Gastrocnemius medialis (tissue), 4 donors: Measurements from ENCODE around the gene SERPINA9.

Experiments
- POLR2A ChIP-seq, 2 donors: fragments of 450-650 bp; IDR thresholded peaks; one replicate each; pipeline ENCODE4 v1.6.1; 2017; ENCODE audit warnings: antibody characterized with exemption in 2 of 2, mild to moderate bottlenecking in 2 of 2, moderate library complexity in 2 of 2
- TF ChIP-seq, protein P1 (sequence below), 5 experiments: fragments of 450-650 bp in 3 of 5; fragments of 200-600 bp in 2 of 5; sonication (generic) in 2 of 5; IDR thresholded peaks in 4 of 5; conservative IDR thresholded peaks in 1 of 5; 1 replicate in 4 of 5; 2 replicates in 1 of 5; pipeline ENCODE4 v1.5.1; 2016 to 2019; ENCODE audit warnings: antibody characterized with exemption in 5 of 5, mild to moderate bottlenecking in 3 of 5, moderate library complexity in 3 of 5

DNA sequence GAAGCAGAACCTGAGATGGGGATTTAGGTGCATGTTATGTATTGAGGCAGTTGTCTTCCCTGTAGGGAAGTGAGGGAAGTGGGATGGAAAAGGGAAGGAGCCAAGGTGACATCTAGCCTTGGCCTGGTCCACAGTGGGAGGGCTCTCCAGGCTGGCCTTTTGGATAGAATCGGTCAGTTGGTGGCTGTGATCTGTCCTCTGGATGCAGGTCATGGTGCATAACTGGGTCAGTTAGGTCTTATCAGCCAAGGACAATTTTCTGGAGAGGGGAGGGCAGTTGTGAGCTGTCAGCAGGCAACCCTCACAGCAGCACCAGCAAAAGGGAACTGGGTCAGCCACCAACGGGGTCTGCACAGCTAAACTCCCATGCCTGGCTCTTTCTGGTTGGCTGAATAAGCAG is 23.7 kb upstream of the SERPINA9 start:
- TF ChIP-seq, protein P1, sequence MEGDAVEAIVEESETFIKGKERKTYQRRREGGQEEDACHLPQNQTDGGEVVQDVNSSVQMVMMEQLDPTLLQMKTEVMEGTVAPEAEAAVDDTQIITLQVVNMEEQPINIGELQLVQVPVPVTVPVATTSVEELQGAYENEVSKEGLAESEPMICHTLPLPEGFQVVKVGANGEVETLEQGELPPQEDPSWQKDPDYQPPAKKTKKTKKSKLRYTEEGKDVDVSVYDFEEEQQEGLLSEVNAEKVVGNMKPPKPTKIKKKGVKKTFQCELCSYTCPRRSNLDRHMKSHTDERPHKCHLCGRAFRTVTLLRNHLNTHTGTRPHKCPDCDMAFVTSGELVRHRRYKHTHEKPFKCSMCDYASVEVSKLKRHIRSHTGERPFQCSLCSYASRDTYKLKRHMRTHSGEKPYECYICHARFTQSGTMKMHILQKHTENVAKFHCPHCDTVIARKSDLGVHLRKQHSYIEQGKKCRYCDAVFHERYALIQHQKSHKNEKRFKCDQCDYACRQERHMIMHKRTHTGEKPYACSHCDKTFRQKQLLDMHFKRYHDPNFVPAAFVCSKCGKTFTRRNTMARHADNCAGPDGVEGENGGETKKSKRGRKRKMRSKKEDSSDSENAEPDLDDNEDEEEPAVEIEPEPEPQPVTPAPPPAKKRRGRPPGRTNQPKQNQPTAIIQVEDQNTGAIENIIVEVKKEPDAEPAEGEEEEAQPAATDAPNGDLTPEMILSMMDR (IDR thresholded peaks at IDR 0.05 in 4 of 5, conservative IDR thresholded peaks at IDR 0.05 in 1 of 5): no peak
- no peak for TF ChIP-seq POLR2A (IDR thresholded peaks at IDR 0.05)
